Right renal pelvis (tissue), 4 donors: ENCODE results near the gene HERC4. TPM values are rescaled to one million over a fixed set of nuclear protein-coding genes. Genes with fewer than 3 reads are reported as not detected.
A peak's percentile ranks its signal among the peaks of the same experiment; 100 is the strongest.
"Not testable (repeated sequence)": the region's sequence is repeated elsewhere in the genome, so short reads cannot be mapped to it uniquely, and the experiment has no call there.

ENCODE experiments used
- DNase-seq, 4 donors: peaks; one replicate each; pipeline ENCODE4 v3.0.0-alpha.2; 2013; ENCODE audit warnings: low read depth in 4 of 4, low spot score in 3 of 4, missing footprints in 1 of 4
- polyA plus RNA-seq, 4 donors: library from polyadenylated mRNA; unstranded; fragments of 120-200 nt; gene quantifications; one replicate each; pipeline ENCODE4 v1.2.1, GENCODE V29; 2013; ENCODE audit not compliant: insufficient read length in 4 of 4

HERC4 gene
- polyA plus RNA-seq, 4 donors: 42.8 to 57.1 (median 47.2) TPM

- no peak for DNase-seq
These were observed 20.1 kb upstream of the HERC4 start for GRCh38 chr10:68095153-68095552.

- no peak for DNase-seq
These were observed 17.4 kb upstream of the HERC4 start for GRCh38 chr10:68092512-68092911.

- DNase-seq: no peak
These were observed 15.5 kb upstream of the HERC4 start for GRCh38 chr10:68090586-68090985.

GRCh38 chr10:68088740-68089139 lies 13.7 kb upstream of the HERC4 start:
- no peak for DNase-seq

- DNase-seq: no peak
These were observed 12.8 kb upstream of the HERC4 start for GRCh38 chr10:68087685-68088401.

GRCh38 chr10:68086910-68087684 lies 12.0 kb upstream of the HERC4 start:
- no peak for DNase-seq

GRCh38 chr10:68086011-68086410 lies 10.9 kb upstream of the HERC4 start:
- DNase-seq: no peak

GRCh38 chr10:68084469-68084868 lies 9.4 kb upstream of the HERC4 start:
- DNase-seq: no peak

- no peak for DNase-seq
These were observed 8.9 kb upstream of the HERC4 start for GRCh38 chr10:68083953-68084352.

- DNase-seq: no peak
These were observed 7.8 kb upstream of the HERC4 start for GRCh38 chr10:68082872-68083271.

- no peak for DNase-seq
These were observed 6.8 kb upstream of the HERC4 start for GRCh38 chr10:68081916-68082315.

GRCh38 chr10:68080853-68081431 lies 5.9 kb upstream of the HERC4 start:
- DNase-seq: no peak

- no peak for DNase-seq
These were observed 4.4 kb upstream of the HERC4 start for GRCh38 chr10:68079434-68079833.

GRCh38 chr10:68077026-68077425 lies 1.9 kb upstream of the HERC4 start:
- DNase-seq: no peak

- DNase-seq: not testable (repeated sequence)
These were observed 998 bp upstream of the HERC4 start for GRCh38 chr10:68076081-68076480.

- no peak for DNase-seq
These were observed 494 bp upstream of the HERC4 start for GRCh38 chr10:68075550-68076004.

GRCh38 chr10:68074031-68074774 lies 880 bp downstream of the HERC4 start:
- DNase-seq: peak in 2 of 4 donors; percentile 14 to 19

- no peak for DNase-seq
These were observed 1.5 kb downstream of the HERC4 start for GRCh38 chr10:68073631-68074030.

- DNase-seq: no peak
These were observed 7.6 kb downstream of the HERC4 start for GRCh38 chr10:68067508-68067907.

- DNase-seq: no peak
These were observed 8.1 kb downstream of the HERC4 start for GRCh38 chr10:68067029-68067428.

- no peak for DNase-seq
These were observed 21.5 kb downstream of the HERC4 start for GRCh38 chr10:68053553-68053952.
